ENCODE results near the gene SARS1. TPM values are rescaled to one million over a fixed set of nuclear protein-coding genes. Genes with fewer than 3 reads are reported as not detected.

SARS1 gene
- total and polyA plus RNA-seq, 2 experiments from 2014 or later, result 158 to 180 TPM

DNA sequence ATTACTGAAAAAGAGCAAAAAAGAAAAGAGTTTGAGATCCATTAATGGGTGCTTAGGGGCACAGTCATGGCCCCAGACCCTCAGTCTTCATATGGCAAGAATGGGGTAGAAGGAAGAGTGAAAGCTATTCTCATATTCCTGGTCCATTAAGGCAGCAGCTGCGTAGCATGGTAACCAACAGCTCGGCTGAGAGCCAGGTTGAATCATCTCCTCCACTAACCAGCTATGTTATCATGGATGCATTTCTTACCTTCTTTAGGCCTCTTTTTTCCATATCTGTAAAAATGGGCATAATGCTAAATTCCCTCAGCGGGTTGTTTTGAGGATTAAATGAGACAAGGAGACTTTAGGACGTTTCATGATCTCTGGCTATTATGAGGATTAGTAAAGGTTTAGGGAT lies 15.0 kb upstream of the SARS1 start:
- H3K36me3 ChIP-seq (replicated peaks; ENCODE audit: insufficient read depth, low read depth), result no peaks in the 10 kb centered on the region
- no peak overlapping the region for H3K27ac ChIP-seq
- no peak for TF ChIP-seq EZH2phosphoT487 (IDR thresholded peaks at IDR 0.05; ENCODE audit: low read depth, severe bottlenecking, unreplicated experiment)
- TF ChIP-seq EZH2 (IDR thresholded peaks at IDR 0.05; ENCODE audit: borderline replicate concordance), result no peak
- TF ChIP-seq, protein P1, sequence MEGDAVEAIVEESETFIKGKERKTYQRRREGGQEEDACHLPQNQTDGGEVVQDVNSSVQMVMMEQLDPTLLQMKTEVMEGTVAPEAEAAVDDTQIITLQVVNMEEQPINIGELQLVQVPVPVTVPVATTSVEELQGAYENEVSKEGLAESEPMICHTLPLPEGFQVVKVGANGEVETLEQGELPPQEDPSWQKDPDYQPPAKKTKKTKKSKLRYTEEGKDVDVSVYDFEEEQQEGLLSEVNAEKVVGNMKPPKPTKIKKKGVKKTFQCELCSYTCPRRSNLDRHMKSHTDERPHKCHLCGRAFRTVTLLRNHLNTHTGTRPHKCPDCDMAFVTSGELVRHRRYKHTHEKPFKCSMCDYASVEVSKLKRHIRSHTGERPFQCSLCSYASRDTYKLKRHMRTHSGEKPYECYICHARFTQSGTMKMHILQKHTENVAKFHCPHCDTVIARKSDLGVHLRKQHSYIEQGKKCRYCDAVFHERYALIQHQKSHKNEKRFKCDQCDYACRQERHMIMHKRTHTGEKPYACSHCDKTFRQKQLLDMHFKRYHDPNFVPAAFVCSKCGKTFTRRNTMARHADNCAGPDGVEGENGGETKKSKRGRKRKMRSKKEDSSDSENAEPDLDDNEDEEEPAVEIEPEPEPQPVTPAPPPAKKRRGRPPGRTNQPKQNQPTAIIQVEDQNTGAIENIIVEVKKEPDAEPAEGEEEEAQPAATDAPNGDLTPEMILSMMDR (IDR thresholded peaks at IDR 0.05; ENCODE audit: poor library complexity), result no peak
- no peaks in the 10 kb centered on the region for H3K9me2 ChIP-seq (replicated peaks; ENCODE audit: insufficient read depth)
- DNase-seq (ENCODE audit: low spot score), result no peak
- H3K79me2 ChIP-seq, result no peaks in the 10 kb centered on the region
- H2AFZ ChIP-seq, result no peak overlapping the region
- H4K20me1 ChIP-seq (ENCODE audit: insufficient read depth, poor library complexity, severe bottlenecking), result no peaks in the 10 kb centered on the region
- WGBS (ENCODE audit: low lambda C conversion rate, missing lambda C conversion rate), result 88% methylated on average over 4 of the region's 4 CpGs
- H3K4me3 ChIP-seq, result no peak overlapping the region
- peaks cover 2% of the 10 kb centered on the region for H3K27me3 ChIP-seq
- no peak overlapping the region for H3K4me2 ChIP-seq
- H3K9me3 ChIP-seq (ENCODE audit: low read depth), result no peaks in the 10 kb centered on the region
- no peaks in the 10 kb centered on the region for H3K4me1 ChIP-seq (ENCODE audit: insufficient read depth)

DNA sequence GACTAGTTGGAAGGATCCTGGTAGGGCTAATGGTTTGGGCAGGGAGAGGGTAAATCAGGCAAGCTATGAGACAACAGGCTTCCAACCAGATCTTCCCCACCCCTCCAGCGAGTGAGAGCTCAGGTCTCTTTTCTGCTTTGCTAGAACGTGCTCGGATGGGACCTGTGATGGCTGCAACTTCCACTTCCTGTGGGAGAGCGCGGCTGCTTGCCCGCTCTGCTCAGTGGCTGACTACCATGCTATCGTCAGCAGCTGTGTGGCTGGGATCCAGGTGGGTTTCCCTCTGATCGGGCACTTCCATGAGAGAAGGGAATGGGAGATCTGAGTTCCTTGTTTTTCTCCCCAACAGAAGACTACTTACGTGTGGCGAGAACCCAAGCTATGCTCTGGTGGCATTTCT lies 14.0 kb upstream of the SARS1 start:
- 82% methylated on average over 10 of the region's 10 CpGs for WGBS (ENCODE audit: low lambda C conversion rate, missing lambda C conversion rate)
- TF ChIP-seq EZH2phosphoT487 (IDR thresholded peaks at IDR 0.05; ENCODE audit: low read depth, severe bottlenecking, unreplicated experiment) (no peak), EZH2 (IDR thresholded peaks at IDR 0.05; ENCODE audit: borderline replicate concordance) (no peak)
- TF ChIP-seq, protein P1 (IDR thresholded peaks at IDR 0.05; ENCODE audit: poor library complexity), result no peak
- Histone ChIP-seq H3K9me3 (ENCODE audit: low read depth) (no peaks in the 10 kb centered on the region), H3K27ac (no peak overlapping the region), H3K79me2 (no peaks in the 10 kb centered on the region), H3K9me2 (replicated peaks; ENCODE audit: insufficient read depth) (no peaks in the 10 kb centered on the region), H4K20me1 (ENCODE audit: insufficient read depth, poor library complexity, severe bottlenecking) (no peaks in the 10 kb centered on the region), H3K4me1 (ENCODE audit: insufficient read depth) (no peaks in the 10 kb centered on the region), H3K4me2 (no peak overlapping the region), H3K36me3 (replicated peaks; ENCODE audit: insufficient read depth, low read depth) (no peaks in the 10 kb centered on the region), H3K27me3 (peaks cover 2% of the 10 kb centered on the region), H3K4me3 (no peak overlapping the region), H2AFZ (no peak overlapping the region)
- no peak for DNase-seq (ENCODE audit: low spot score)

DNA sequence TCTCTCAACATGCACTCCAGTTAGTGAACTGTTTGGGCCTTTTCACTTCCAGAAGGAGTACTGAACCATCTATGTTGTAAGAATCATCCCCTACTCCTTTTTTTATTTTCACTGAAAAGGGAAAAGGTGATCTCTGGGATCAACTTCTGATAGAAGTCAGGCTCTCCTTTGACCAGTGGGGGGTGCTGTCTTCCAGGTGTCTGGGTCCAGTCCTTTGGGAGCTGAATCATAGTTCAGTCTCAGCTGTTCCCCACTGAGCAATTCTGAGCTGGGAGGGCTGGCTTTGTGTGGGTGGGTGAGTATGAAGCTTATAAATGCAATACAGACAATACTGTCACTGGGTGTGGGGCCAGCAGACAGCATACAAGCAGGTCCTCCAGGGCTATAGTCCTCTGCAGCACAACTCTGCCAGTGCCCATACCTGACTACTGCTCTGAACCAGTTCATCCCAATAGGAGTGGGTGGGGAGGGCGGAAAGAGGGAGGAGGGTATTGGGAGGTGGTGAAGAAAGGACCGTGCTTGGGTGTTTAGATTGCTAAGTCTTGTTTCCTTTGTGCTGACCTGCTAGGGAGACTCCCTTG lies 12.5 kb upstream of the SARS1 start:
- Histone ChIP-seq H3K4me1 (ENCODE audit: insufficient read depth) (no peaks in the 10 kb centered on the region), H3K27me3 (peaks cover 2% of the 10 kb centered on the region), H4K20me1 (ENCODE audit: insufficient read depth, poor library complexity, severe bottlenecking) (no peaks in the 10 kb centered on the region), H3K9me2 (replicated peaks; ENCODE audit: insufficient read depth) (no peaks in the 10 kb centered on the region), H3K9me3 (ENCODE audit: low read depth) (no peaks in the 10 kb centered on the region), H3K79me2 (no peaks in the 10 kb centered on the region), H3K27ac (no peak overlapping the region), H3K4me2 (no peak overlapping the region), H2AFZ (no peak overlapping the region), H3K4me3 (no peak overlapping the region), H3K36me3 (replicated peaks; ENCODE audit: insufficient read depth, low read depth) (no peaks in the 10 kb centered on the region)
- DNase-seq (ENCODE audit: low spot score), result peak; percentile 78
- 52% methylated on average over 2 of the region's 2 CpGs for WGBS (ENCODE audit: low lambda C conversion rate, missing lambda C conversion rate)
- TF ChIP-seq EZH2phosphoT487 (IDR thresholded peaks at IDR 0.05; ENCODE audit: low read depth, severe bottlenecking, unreplicated experiment), result no peak
- TF ChIP-seq, protein P1 (IDR thresholded peaks at IDR 0.05; ENCODE audit: poor library complexity), result peak; percentile 64

Measured in hepatocyte (in vitro differentiated cells).